SU-DHL-6 (cell line): ENCODE measurements around the gene KCNK18.

ENCODE experiments used
- H2AFZ ChIP-seq: fragments of 200-600 bp; sonication (generic); 2 replicates; pipeline ENCODE4 v1.6.1; 2014; ENCODE audit warnings: low read depth, mild to moderate bottlenecking, moderate library complexity, mixed read lengths, antibody characterized with exemption, low read length; ENCODE audit not compliant: severe bottlenecking
- H3F3A ChIP-seq: fragments of 200-600 bp; shearing (Covaris generic); 2 replicates; pipeline ENCODE4 v1.6.0; 2016; ENCODE audit warnings: antibody characterized with exemption, mild to moderate bottlenecking; ENCODE audit not compliant: insufficient read depth
- H3K27ac ChIP-seq: fragments of 200-600 bp; sonication (generic); 2 replicates; pipeline ENCODE4 v1.5.1; 2016; ENCODE audit warnings: low read depth, mild to moderate bottlenecking, low read length, moderate library complexity, mixed read lengths
- H3K27me3 ChIP-seq: fragments of 200-600 bp; sonication (generic), shearing (Covaris generic); 2 replicates; pipeline ENCODE4 v1.6.0; 2014; ENCODE audit warnings: mild to moderate bottlenecking, low read length
- H3K36me3 ChIP-seq: fragments of 200-600 bp; sonication (generic); 2 replicates; pipeline ENCODE4 v1.6.1; 2014; ENCODE audit warnings: mild to moderate bottlenecking, low read length, mixed read lengths
- H3K4me2 ChIP-seq: fragments of 300-600, 200-600 bp; shearing (Covaris generic), sonication (generic); 2 replicates; pipeline ENCODE4 v1.6.0; 2014; ENCODE audit warnings: low read length, low read depth, mild to moderate bottlenecking; ENCODE audit not compliant: poor library complexity, severe bottlenecking
- H3K4me3 ChIP-seq: fragments of 200-600 bp; sonication (generic); 2 replicates; pipeline ENCODE4 v1.5.1; 2014; ENCODE audit warnings: antibody characterized with exemption, low read length, mild to moderate bottlenecking, mixed read lengths; ENCODE audit not compliant: insufficient read depth, poor library complexity, severe bottlenecking
- H3K79me2 ChIP-seq: fragments of 200-600 bp; sonication (generic); 2 replicates; pipeline ENCODE4 v1.6.1; 2014; ENCODE audit warnings: mild to moderate bottlenecking, low read length, moderate library complexity; ENCODE audit not compliant: insufficient read depth
- H3K9ac ChIP-seq: fragments of 200-600 bp; sonication (generic); 2 replicates; pipeline ENCODE4 v1.7.0; 2014; ENCODE audit warnings: mild to moderate bottlenecking, low read length
- H3K9me2 ChIP-seq: fragments of 200-600 bp; sonication (generic); replicated peaks from 2 replicates; pipeline ENCODE4 v1.6.1; 2014; ENCODE audit warnings: low read length; ENCODE audit not compliant: insufficient read depth
- H3K9me3 ChIP-seq: fragments of 200-600 bp; sonication (generic); 2 replicates; pipeline ENCODE4 v1.6.1; 2014; ENCODE audit warnings: low read length, mixed read lengths; ENCODE audit not compliant: insufficient read depth
- H4K20me1 ChIP-seq: fragments of 200-600 bp; sonication (generic); 2 replicates; pipeline ENCODE4 v1.6.1; 2014; ENCODE audit warnings: low read depth, mild to moderate bottlenecking, antibody characterized with exemption, low read length, moderate library complexity, mixed read lengths
- CTCF ChIP-seq: fragments of 200-600 bp; sonication (generic); IDR thresholded peaks from one replicate; pipeline ENCODE4 v1.5.1; 2017; ENCODE audit warnings: antibody characterized with exemption, mild to moderate bottlenecking, low read length, moderate library complexity; ENCODE audit not compliant: insufficient read depth, poor library complexity, severe bottlenecking
- EZH2phosphoT487 ChIP-seq: fragments of 200-600 bp; sonication (generic), shearing (Covaris generic); conservative IDR thresholded peaks from 2 replicates; pipeline ENCODE4 v1.6.1; 2018; ENCODE audit warnings: mild to moderate bottlenecking, antibody characterized with exemption, low read length, moderate library complexity, mixed read lengths

Gene KCNK18

GRCh38 chr10:117166418-117167345 lies 30.6 kb upstream of the KCNK18 start:
- Histone ChIP-seq H3K4me3 (no peak overlapping the region), H3K36me3 (no peaks in the 10 kb centered on the region), H2AFZ (no peak overlapping the region), H3K4me2 (no peak overlapping the region), H3K9me2 (no peaks in the 10 kb centered on the region), H3K27me3 (no peaks in the 10 kb centered on the region), H3K27ac (no peak overlapping the region), H3K9ac (no peak overlapping the region), H3K79me2 (no peaks in the 10 kb centered on the region), H3K9me3 (no peaks in the 10 kb centered on the region), H4K20me1 (no peaks in the 10 kb centered on the region), H3F3A (no peaks in the 10 kb centered on the region)
- TF ChIP-seq EZH2phosphoT487 (no peak), CTCF (no peak)

- no peak overlapping the region for H2AFZ ChIP-seq
- H3K27me3 ChIP-seq: no peaks in the 10 kb centered on the region
Observed at GRCh38 chr10:117167346-117167788, 29.9 kb upstream of the KCNK18 start.

GRCh38 chr10:117167789-117168674 lies 29.3 kb upstream of the KCNK18 start:
- H3K27me3 ChIP-seq: no peaks in the 10 kb centered on the region
- H3K36me3 ChIP-seq: no peaks in the 10 kb centered on the region
- H3K9me3 ChIP-seq: no peaks in the 10 kb centered on the region
- no peak overlapping the region for H2AFZ ChIP-seq
- H3K9ac ChIP-seq: no peak overlapping the region
- H3K4me3 ChIP-seq: no peak overlapping the region
- no peak overlapping the region for H3K4me2 ChIP-seq
- no peaks in the 10 kb centered on the region for H3K9me2 ChIP-seq
- no peaks in the 10 kb centered on the region for H3F3A ChIP-seq
- H3K27ac ChIP-seq: no peak overlapping the region
- TF ChIP-seq EZH2phosphoT487 (no peak), CTCF (peak; percentile 72)
- no peaks in the 10 kb centered on the region for H4K20me1 ChIP-seq
- no peaks in the 10 kb centered on the region for H3K79me2 ChIP-seq

More at GRCh38 chr10:117167346-117167788, 29.9 kb upstream of the KCNK18 start:
- H3K36me3 ChIP-seq: no peaks in the 10 kb centered on the region
- H3K27ac ChIP-seq: no peak overlapping the region
- no peak overlapping the region for H3K9ac ChIP-seq
- H3K79me2 ChIP-seq: no peaks in the 10 kb centered on the region
- H3K4me2 ChIP-seq: no peak overlapping the region
- TF ChIP-seq CTCF: no peak
- no peak for TF ChIP-seq EZH2phosphoT487
- no peaks in the 10 kb centered on the region for H3F3A ChIP-seq
- H3K9me3 ChIP-seq: no peaks in the 10 kb centered on the region
- H3K9me2 ChIP-seq: no peaks in the 10 kb centered on the region
- H4K20me1 ChIP-seq: no peaks in the 10 kb centered on the region
- H3K4me3 ChIP-seq: no peak overlapping the region
